Left lobe of liver (tissue), 2 donors: ENCODE results near the gene ZNF672. TPM values are rescaled to one million over a fixed set of nuclear protein-coding genes. Genes with fewer than 3 reads are reported as not detected.
"Not testable (repeated sequence)": the region's sequence is repeated elsewhere in the genome, so short reads cannot be mapped to it uniquely, and the experiment has no call there.

Experiments used
- ATAC-seq: fragments of 200-7000 bp; cut with Tn5 transposase; one replicate; pipeline ENCODE4 v1.9.1; 2020; ENCODE audit warnings: mild to moderate bottlenecking, moderate library complexity
- DNase-seq: peaks from one replicate; pipeline ENCODE4 v3.0.0-alpha.2; 2020; ENCODE audit warnings: low spot score
- total RNA-seq: library from RNA; stranded (reverse); gene quantifications from one replicate; pipeline ENCODE4 v1.2.1, GENCODE V29; 2021
- donor health status: DM: no; HTN: no; CAD: no; lungs with moderate emphysema.
- donor health status: DM: no; HTN: yes; CAD: no.

ZNF672 gene
- 19.6 TPM for total RNA-seq

- ATAC-seq (peak; percentile 89), DNase-seq (peak; percentile 98)
These were observed at the start of gene ZNF672 for GRCh38 chr1:248837781-248838356. ZNF672 (plus strand) TSS chr1:248838224; CDS start chr1:248847275, 9,051 bp downstream.

DNA sequence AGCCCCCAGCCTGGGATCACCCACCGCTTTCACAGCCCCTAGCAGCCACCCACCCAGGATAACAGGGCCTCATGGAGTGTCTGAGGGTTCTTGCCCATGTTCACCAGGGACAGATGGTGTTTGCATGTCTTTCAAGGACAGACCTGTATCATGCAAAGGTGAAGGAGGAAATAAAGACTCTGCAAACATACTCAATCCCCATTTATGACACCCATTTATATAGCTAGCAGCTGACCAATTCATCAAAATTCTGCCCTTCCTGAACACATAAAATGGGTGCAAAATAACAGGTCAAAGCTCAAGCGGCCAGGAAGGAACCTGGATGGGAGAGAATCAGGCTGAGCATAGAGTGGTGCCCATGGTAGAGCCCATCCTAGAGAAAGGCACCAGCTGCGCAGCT lies 49.7 kb upstream of the ZNF672 start:
- ATAC-seq (no peak), DNase-seq (no peak)

DNA sequence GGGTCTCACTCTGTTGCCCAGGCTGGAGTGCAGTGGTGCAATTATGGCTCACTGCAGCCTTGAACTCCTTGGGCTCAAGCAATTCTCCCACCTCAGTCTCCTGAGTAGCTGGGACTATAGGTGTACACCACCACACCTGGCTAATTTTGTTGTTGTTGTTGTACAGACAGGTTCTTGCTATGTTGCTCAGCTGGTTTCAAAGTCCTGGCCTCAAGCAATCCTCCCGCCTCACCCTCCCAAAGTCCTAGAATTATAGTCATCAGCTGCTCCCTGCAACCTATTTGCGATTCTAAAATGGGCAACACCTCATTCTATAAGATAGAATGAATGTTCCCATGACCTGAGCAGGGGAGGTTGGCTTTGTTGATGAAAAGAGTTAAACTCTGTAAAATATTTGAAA lies 48.7 kb upstream of the ZNF672 start:
- DNase-seq, ATAC-seq: not testable (repeated sequence)

DNA sequence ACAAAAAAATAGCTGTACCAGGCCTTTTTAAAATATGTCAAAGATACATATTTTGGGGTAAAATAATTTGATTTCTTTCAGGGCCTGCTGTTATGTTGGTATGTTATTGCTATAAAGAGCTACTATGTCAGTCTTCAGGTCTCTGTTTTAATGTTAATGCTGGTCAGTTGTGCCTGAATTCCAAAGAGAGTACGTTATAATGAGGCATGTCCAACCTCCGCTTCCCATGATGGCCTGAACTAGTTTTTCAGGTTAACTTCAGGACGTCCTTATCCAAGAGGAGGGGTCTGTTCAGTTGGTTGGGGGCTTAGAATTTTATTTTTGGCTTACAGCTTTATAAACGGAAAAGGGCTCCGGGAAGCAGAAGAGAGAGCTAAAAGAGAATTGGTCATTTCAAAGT lies 47.6 kb upstream of the ZNF672 start:
- DNase-seq (no peak), ATAC-seq (no peak)

DNA sequence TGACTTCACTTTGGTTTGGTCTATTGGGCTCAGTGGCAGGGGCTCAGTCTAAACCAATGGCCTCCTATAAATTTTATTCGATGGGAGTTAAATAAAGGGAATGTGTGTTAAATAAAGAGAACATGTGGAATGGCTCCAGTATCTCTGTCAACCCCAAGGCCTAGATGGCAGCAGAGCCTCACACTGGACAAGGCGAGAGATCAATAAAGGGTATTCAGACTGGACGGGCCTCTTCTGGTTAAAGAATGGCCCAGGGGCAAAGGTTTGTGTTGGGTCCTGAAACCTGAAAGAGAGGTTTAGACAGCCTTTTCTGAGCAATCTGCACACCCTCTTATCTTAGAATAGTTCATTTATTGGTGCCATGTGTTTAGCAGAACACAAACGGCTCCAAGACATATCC lies 47.0 kb upstream of the ZNF672 start:
- no peak for DNase-seq
- peak; percentile 96 for ATAC-seq

GRCh38 chr1:248792342-248792741 lies 45.7 kb upstream of the ZNF672 start:
- no peak for ATAC-seq

GRCh38 chr1:248793592-248793991 lies 44.4 kb upstream of the ZNF672 start:
- no peak for DNase-seq
- ATAC-seq, result no peak

More at GRCh38 chr1:248792342-248792741, 45.7 kb upstream of the ZNF672 start:
- DNase-seq, result no peak

DNA sequence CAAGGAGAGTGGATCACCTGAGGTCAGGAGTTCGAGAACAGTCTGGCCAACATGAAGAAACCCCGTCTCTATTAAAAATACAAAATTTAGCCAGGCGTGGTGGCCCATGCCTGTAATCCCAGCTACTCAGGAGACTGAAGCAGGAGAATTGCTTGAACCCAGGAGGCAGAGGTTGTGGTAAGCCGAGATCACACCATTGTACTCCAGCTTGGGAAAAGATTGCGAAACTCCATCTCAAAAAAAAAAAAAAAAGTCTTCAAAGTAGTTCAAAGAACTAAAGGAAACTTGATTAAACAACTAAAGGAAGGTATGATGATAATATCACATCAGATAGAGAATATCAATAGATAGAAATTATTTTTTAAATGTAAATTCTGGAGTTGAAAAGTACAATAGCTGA lies 43.4 kb upstream of the ZNF672 start:
- not testable (repeated sequence) for DNase-seq, ATAC-seq

- ATAC-seq, result no peak
These were observed 39.2 kb upstream of the ZNF672 start for GRCh38 chr1:248798791-248799190.

GRCh38 chr1:248800459-248800858 lies 37.6 kb upstream of the ZNF672 start:
- no peak for DNase-seq
- ATAC-seq, result no peak

More at GRCh38 chr1:248798791-248799190, 39.2 kb upstream of the ZNF672 start:
- DNase-seq, result no peak

DNA sequence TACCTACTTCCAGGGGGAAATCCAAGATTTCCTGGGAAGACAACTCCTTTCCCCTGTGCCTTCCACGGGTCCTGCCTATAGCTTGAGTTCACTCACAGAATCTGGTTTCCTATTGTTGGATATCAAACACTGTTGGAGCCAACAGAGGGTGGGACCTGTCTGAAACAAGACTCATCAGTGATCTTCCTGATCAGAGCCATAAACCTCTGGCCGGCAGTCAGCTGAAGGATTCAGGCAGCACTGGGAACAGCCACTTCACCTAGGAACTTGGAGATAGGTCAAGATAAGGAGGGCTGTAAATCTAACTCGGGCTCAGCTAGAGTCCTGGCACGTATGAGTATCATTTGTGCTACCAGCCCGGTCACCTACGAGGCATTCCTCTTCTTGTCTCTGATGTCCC lies 35.6 kb upstream of the ZNF672 start:
- DNase-seq, result peak; percentile 22
- ATAC-seq, result no peak

GRCh38 chr1:248803501-248803900 lies 34.5 kb upstream of the ZNF672 start:
- ATAC-seq, result not testable (repeated sequence)
- peak; percentile 29 for DNase-seq

GRCh38 chr1:248804771-248805681 lies 33.0 kb upstream of the ZNF672 start:
- ATAC-seq, result peak; percentile 66
- DNase-seq, result peak; percentile 44

DNA sequence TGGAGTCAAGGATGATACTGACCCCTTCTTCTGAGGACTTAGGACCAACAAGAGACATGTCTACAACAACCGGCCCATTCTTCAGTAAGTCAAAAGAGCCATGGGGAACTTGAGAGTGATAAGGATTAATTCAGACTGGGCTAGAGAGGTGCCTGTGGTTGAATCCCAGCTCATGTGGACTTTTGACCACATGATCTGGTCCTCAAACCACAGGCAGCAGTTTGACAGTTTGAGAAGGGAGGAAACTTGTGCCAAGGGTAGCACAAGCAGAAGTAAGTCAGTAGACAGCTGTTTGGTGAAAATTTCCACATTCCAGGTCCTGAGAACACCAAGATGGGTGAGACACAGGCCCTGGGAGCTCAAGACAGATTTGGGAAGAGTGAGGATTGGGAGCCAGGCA lies 32.1 kb upstream of the ZNF672 start:
- ATAC-seq, result peak; percentile 39
- peak; percentile 41 for DNase-seq

GRCh38 chr1:248807067-248807737 lies 30.8 kb upstream of the ZNF672 start:
- peak; percentile 85 for ATAC-seq
- DNase-seq, result peak; percentile 67

- no peak for ATAC-seq
- DNase-seq, result no peak
These were observed 29.1 kb upstream of the ZNF672 start for GRCh38 chr1:248808876-248809275.

DNA sequence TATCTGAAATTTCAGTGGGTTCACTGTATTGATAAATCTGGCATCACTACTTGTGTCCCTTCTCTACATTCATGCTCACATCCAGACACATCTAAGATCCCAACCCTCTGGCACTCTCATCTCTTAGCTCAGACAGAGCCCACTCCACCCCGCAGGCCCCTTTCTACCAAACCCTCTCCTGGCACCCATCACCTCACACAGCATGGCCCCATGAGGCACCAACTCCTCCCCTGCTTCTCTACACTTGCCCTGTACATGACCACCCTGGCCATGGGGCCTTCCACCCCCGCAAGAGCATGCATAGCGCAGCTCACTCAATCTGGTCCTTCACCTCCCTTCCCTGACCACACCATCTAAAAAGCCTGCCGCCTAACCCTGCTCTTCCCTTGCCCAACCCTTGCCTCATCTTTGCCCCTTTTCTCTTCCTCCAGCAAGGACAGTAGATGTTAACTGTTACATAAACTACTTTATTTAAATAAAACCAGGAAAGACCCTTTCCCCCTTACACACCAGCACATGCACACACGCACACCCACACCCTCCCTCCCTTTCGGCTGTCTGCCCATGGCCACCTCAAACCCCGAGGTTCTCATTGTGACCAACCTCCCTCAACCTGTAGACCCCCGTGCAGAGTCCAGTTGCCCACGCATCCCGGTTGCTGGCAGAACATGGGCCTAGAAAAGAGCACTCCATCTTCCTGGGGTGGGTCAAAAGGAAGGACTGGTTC lies 27.9 kb upstream of the ZNF672 start:
- DNase-seq, result no peak
- no peak for ATAC-seq

- ATAC-seq (no peak), DNase-seq (no peak)
These were observed 27.1 kb upstream of the ZNF672 start for GRCh38 chr1:248810727-248811513.

GRCh38 chr1:248811514-248812490 lies 26.2 kb upstream of the ZNF672 start:
- ATAC-seq, result peak; percentile 65

More at GRCh38 chr1:248811514-248812490, 26.2 kb upstream of the ZNF672 start:
- DNase-seq, result no peak
